Stimulated activated CD8-positive, alpha-beta memory T cell treated with anti-CD3 and anti-CD28 coated beads, Interleukin-2, amount 100 ng/mL, for 48 hours (primary cell): ENCODE data around the gene WNT5A.

ENCODE experiments used
- DNase-seq, 2 donors: peaks; one replicate each; pipeline ENCODE4 v3.0.0-alpha.2; 2020; ENCODE audit warnings: low read depth in 2 of 2

Gene WNT5A

DNA sequence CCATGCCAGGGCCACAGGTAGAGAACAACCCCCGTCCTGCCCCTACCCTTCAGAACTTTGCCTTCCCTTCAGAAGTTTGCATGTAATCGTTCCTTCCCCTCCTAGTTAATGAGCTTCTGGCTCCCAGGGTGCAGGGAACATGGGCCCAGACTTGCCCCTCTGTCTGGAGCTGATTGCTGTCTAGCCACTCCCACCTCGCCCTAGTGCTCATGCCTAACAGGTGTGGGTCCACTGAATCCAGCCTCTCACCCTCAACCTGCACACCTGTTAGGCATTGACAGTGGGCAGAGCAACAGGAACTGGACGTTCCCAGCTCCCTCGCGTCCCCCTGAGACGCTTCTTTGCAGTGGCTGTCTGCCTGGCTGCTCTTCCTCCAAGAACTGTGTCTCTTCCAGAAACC is 40.3 kb downstream of the WNT5A start:
- no peak for DNase-seq

DNA sequence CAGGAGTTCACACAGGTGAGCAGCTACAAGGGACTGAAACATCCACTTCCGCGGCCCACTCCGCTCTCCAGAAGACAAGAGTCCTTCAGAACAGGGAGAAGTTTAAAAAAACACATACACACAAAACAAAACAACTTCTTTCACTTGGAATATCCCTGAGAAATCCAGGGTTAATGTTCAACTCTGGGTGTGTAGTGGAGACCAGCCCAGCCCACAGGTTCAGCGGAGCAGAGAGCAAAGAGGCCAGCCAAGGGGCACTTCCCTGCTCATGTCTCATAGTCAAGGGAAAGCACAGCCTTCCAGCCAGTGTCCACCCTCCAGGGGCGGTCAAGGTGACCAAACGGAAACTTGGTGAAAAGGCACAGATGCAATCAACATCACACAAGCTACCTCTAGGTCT is 41.6 kb downstream of the WNT5A start:
- DNase-seq = no peak

DNA sequence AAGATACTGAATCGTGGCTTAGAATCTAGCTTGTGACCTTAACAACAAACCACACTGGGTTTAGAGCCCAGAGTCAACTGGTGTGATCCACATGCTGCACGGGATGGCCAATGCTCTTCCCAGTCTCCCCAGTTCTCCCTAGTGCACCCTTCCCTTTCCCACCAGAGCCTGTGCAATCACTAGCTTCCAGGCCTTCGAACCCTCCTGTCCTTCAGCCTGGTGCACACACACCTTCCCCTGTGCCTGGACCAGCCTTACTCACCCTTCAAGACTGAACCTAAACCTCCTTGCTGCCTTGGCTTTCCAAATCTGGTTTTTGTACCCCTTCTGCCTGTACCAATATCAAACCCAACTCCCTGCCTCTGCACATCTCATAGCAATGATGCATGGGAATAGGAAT is 43.8 kb downstream of the WNT5A start:
- DNase-seq = no peak

DNA sequence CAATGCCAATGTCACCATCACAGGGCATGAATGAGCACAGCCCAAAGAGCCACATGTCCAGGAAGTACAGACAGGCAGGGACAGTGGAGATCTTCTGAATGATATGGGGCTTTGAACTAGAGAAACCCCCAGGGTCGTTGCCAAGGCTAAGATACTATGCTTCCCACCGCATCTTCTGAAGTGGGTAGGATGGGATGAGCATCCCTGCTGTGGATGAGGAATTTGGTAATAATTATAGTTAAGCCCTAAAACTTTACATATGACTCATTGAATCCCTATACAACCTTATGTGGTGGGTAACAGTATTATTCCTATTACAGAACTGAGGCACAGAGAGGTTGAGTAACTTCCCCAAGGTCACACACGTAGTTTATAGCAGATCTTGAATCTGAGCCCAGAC is 44.2 kb downstream of the WNT5A start:
- no peak for DNase-seq

DNA sequence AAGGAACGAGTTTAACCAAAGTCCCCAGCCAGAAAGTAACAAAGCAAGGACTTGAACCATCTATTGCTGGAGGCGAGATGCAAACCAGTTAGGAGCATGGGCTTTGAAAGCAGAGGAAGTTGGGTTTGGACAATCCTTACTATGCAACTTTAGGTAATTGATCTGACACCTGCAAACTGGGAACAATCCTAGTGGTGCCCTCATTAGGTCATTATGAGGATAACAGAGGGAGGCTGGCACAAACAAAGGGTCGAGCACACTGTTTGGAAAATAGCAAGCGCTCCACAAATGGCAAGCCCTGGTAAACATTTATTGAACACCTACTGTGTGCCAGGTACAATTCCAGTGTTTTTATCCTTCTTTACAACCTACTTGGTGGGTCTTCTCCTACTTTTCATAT is 45.6 kb downstream of the WNT5A start:
- no peak for DNase-seq

DNA sequence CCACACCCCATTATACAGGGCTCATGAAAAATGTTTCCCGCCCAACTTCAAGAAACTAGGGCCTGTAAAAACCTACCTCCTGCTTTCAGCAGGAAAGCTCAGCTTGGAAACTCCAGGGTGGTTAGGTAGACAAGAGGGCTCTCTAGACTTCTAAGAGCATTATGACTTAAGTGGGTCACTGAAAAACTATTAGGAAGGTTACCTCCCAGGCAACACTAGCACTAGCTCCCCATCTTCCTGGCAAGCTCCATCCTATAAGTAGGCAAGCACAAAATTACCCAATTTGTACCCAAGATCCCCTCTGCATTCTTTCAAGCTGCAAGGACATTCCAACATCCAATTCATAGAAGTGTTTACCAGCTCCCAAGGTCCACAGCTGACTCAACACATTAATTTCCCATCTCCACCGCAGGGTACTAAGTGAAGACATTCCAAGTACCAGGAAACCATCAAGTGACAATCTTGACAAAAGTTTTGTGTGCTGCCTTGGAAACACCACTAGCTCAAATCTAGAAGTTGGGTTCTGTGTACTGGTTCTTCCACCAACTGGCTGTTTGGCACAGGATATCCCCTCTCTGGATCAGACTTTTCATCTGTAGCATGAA is 46.9 kb downstream of the WNT5A start:
- no peak for DNase-seq

DNA sequence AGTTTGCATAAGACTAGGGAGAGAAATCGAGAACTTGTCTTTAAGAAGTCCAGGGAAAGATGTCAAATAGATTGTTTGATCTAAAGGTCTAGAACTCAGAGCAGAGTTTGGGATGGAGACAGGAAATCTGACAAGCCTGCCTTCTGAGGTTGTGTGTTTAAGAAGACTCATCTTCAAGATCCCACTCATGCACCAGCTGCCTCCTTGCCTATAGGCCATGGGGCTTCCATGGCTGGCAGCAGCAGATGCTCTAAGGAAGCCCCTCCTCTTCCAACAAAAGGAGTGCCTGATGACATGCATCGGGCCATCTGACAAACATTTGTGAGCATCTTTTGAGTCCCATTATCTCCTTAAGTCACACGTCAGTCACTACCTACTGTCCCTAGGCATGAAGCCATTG is 47.4 kb downstream of the WNT5A start:
- no peak for DNase-seq

DNA sequence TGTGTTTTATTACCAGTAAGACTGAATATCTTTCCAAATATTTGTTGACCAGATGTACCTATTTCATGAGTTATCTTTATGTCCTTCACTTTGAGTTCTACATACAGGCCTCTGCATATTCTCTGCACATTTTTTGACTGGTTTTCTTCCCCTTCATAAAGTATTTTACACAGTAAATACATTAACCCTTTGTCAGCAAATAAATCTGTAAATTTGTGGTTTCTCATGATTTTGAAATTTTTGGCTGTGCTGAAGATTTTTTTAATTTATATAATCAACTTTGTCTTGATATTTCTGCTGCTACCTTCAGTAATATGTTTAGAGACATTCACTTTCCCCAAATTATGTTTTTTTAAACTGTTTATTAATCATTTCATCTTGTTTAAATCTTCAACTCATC is 50.5 kb downstream of the WNT5A start:
- no peak for DNase-seq

DNA sequence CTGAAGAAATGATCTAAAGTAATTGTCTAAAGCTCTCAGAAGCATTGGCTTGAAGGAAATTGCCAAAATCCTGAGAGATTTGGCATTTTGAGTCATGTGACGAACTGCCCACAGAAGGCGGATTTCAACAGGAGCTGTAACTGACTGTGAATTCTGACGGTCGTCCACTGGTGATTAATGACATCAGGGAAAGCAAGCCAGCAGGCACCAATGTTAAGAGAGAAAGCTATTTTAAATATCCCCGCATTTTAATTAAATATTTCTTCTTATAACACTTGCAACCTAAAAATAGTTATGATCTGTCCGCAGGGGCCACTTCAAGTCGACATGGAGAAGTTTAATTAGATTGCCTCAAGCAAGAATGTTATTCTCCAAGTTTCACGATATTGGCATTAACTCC is 51.6 kb downstream of the WNT5A start:
- no peak for DNase-seq

DNA sequence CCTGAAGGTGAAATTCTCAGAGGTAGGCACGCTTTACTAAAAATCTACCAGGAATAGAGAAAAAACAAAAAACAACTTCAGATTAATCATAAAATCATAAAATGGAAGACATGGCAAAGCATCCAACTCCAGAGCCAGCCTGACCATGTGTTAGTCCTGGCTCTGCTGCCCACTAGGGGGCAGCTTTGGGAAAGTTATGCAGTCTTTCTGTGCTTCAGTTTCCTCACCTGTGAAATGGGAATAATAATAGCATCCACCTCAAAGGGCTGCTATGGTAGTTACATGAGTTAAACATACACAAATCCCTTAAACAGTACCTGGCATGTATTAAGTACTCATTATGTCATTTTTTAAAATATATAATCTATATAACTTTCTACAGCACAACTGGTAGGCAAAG is 52.3 kb downstream of the WNT5A start:
- no peak for DNase-seq

DNA sequence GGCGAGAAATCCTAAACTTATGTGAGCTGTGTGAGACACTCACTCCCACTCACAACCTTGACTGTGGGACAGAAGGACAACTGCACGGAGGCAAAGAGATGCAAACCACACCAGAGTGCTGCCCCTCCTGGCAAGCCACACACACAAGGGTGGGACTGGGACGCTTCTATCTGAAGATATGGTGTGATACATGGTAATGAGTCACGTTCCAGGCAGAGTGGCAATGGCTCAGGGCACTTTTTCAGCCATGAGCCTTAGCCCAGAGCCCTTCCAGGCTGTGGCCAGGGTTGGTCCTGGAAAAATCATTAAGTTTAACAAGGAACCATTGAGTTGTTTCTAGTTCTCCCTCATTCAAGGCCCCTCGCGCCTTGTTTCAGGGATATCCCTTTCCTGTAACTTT is 56.1 kb downstream of the WNT5A start:
- DNase-seq = no peak

DNA sequence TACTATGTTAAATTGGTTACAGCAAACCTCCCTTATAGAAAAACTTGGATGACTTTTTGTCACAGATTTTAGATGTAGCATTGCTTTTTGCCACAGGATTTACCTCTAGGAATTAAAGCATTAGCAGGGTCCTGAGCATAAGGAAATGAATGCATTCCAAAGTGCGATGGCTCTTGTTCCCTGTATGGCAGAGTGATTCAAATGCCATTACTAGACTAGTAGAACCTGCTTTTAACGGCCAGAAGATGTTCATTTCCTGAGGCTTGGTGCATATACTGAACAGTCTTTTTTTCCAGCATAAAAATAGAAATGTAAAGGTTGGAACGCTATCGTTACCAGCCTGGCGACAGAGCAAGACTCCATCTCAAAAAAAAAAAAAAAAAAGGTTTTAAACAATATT is 59.4 kb downstream of the WNT5A start:
- DNase-seq = no peak

DNA sequence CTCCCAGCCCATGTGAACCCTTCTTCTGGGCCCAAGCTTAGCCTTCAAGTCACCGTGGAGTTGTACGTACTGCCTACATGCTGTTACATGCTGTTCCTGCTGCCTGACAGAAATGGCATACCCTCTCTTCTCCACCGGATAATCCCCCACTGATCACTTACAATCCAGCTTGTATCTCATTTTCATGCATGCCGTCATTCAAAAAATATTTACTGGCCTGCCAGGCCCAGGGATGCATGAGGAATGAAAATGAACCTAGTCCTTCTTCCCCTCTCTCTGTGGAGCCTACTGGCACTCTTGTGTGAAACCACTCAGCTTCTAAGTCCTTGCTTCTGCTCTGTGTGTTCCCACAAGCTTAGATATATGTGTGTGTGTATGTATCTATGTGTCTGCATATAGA is 60.6 kb downstream of the WNT5A start:
- DNase-seq = no peak

DNA sequence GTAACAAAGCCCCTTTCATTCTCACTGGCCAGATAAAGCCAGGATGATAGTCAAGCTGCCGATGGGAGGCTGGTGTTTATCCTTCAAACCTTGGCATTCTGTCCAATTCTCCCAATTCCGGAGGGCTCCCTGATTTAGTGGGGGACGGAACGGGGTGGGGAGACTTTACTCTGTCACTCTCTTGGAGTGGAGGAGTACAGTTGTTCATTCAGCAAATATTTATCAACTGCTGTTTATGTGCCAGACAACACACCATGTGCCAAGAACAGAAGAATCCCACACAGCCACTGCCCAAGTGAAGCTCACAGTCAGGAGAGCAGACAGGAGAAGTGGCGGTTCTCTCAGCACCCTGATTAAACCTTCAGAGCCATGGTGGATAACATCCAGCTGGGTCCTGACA is 63.3 kb downstream of the WNT5A start:
- no peak for DNase-seq

DNA sequence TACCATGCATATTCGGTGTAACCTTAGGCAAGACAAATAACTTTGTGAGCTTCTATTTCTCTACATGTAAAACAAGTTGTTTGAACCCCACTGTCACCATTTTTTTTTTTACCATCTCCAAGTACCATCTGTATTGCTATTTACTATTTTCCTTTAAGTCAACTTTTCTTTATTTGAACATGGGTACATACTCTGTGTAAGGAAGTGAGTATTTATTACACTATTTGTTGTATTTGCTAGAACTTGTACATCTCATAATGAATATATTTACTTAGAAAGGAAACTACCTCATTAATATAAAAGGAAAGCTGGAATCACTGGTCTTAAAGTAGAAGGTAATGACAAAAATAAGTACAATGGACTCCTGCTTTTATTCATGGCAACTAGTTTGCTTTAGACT is 69.9 kb downstream of the WNT5A start:
- DNase-seq = no peak

DNA sequence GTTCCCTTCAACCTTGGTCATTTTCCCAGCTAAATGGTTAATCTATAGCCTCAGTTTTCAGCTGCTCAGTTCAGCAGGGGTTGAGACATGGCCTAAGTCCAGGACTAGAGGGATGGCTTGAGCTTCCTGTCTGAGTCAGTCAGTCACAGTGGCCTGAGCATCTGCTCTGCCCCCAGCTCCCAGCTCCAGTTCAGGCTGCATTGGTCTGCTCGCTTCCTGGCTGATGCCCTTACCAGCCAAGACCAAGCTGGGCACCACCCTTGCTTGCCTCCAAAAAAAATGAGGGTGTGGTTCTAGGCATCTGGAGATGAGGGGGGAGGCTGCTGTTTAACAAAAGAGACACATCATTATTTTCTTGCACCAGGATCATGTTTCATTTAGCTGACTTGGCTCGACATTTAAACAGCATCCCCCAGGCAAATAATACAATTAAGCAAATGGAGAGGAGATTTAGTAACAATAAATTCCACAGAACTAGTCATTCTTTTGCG is 70.7 kb downstream of the WNT5A start:
- DNase-seq = no peak
